SJCRH30 (cell line): ENCODE measurements around the gene GPR6. TPM values are rescaled to one million over a fixed set of nuclear protein-coding genes. Genes with fewer than 3 reads are reported as not detected.

Experiments
- DNase-seq, 2 experiments: peaks; one replicate each; pipeline ENCODE4 v3.0.0-alpha.2; 2015 to 2020
- H3K27ac ChIP-seq: fragments of 250-450 bp; sonication (Bioruptor Pico); 2 replicates; pipeline ENCODE4 v1.5.1; 2020; ENCODE audit warnings: mild to moderate bottlenecking, moderate library complexity
- H3K27me3 ChIP-seq: fragments of 250-450 bp; sonication (Bioruptor Pico); 2 replicates; pipeline ENCODE4 v1.5.1; 2020; ENCODE audit warnings: mild to moderate bottlenecking, moderate library complexity
- H3K36me3 ChIP-seq: fragments of 250-450 bp; sonication (Bioruptor Pico); 2 replicates; pipeline ENCODE4 v1.5.1; 2020; ENCODE audit warnings: mild to moderate bottlenecking, moderate library complexity
- H3K4me1 ChIP-seq: fragments of 250-450 bp; sonication (Bioruptor Pico); 2 replicates; pipeline ENCODE4 v1.5.1; 2020; ENCODE audit warnings: mild to moderate bottlenecking, moderate library complexity
- H3K4me3 ChIP-seq: fragments of 250-450 bp; sonication (Bioruptor Pico); 2 replicates; pipeline ENCODE4 v1.5.1; 2020; ENCODE audit warnings: mild to moderate bottlenecking, moderate library complexity
- H3K9me3 ChIP-seq: fragments of 250-450 bp; sonication (Bioruptor Pico); replicated peaks from 2 replicates; pipeline ENCODE4 v1.5.1; 2020; ENCODE audit warnings: mild to moderate bottlenecking, moderate library complexity
- total RNA-seq: library from RNA; depleted of rRNA; stranded (reverse); fragments of >200 nt; shearing (Covaris generic); gene quantifications from 2 replicates; pipeline ENCODE4 v1.2.3, GENCODE V29; 2014

Gene GPR6
- total RNA-seq, 1 experiment from 2014 or later: not detected

DNA sequence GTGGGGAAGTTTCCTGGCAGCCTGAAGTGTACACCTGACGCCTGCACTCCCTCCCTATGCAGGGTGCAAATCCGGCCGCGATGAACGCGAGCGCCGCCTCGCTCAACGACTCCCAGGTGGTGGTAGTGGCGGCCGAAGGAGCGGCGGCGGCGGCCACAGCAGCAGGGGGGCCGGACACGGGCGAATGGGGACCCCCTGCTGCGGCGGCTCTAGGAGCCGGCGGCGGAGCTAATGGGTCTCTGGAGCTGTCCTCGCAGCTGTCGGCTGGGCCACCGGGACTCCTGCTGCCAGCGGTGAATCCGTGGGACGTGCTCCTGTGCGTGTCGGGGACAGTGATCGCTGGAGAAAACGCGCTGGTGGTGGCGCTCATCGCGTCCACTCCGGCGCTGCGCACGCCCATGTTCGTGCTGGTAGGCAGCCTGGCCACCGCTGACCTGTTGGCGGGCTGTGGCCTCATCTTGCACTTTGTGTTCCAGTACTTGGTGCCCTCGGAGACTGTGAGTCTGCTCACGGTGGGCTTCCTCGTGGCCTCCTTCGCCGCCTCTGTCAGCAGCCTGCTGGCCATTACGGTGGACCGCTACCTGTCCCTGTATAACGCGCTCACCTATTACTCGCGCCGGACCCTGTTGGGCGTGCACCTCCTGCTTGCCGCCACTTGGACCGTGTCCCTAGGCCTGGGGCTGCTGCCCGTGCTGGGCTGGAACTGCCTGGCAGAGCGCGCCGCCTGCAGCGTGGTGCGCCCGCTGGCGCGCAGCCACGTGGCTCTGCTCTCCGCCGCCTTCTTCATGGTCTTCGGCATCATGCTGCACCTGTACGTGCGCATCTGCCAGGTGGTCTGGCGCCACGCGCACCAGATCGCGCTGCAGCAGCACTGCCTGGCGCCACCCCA, 1.2 kb downstream of the GPR6 start:
- no peaks in the 10 kb centered on the region for H3K36me3 ChIP-seq
- no peaks in the 10 kb centered on the region for H3K9me3 ChIP-seq
- H3K4me3 ChIP-seq: no peak overlapping the region
- DNase-seq: no peak
- H3K27me3 ChIP-seq: no peaks in the 10 kb centered on the region
- H3K4me1 ChIP-seq: no peaks in the 10 kb centered on the region
- H3K27ac ChIP-seq: no peak overlapping the region

DNA sequence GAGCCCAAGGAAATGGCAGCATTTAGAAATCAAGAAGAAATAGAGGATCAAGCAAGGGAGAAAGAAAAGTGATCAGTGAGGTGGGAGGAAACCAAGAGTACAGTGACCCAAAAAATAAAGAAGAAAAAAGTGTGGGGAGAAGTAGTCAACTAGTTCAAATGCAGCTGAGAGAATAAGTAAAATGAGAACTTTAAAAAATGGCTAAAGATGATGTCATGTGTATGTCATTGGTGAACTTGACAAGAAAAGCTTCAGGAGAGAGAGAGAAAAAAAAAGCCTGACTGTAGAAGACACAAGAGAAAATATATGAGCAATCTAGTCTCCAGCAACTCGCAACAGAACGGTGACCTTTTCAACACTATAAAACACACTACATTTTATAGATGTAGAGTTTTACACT, 6.3 kb downstream of the GPR6 start:
- DNase-seq: no peak
- Histone ChIP-seq H3K27me3 (no peaks in the 10 kb centered on the region), H3K4me3 (no peak overlapping the region), H3K36me3 (no peaks in the 10 kb centered on the region), H3K27ac (no peak overlapping the region), H3K4me1 (no peaks in the 10 kb centered on the region), H3K9me3 (no peaks in the 10 kb centered on the region)

DNA sequence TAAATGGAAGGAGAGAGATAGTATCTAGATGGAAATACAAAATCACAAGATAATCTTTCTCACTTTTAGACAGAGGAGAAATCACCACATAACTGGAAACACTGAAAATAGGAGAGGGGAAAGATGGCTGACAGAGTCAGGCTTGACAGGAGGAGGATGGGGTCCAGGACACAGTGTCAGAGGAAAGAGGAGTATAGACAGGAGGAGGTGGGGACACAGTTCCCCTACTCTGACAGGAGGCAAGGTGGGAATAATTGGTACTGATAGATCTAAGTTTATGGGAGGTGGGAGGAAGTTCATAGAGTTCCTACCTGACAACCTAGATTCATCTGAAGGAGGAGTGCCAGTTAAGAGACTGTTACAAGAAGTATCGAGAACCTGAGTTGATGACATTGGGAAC, 9.1 kb downstream of the GPR6 start:
- H3K27me3 ChIP-seq: no peaks in the 10 kb centered on the region

DNA sequence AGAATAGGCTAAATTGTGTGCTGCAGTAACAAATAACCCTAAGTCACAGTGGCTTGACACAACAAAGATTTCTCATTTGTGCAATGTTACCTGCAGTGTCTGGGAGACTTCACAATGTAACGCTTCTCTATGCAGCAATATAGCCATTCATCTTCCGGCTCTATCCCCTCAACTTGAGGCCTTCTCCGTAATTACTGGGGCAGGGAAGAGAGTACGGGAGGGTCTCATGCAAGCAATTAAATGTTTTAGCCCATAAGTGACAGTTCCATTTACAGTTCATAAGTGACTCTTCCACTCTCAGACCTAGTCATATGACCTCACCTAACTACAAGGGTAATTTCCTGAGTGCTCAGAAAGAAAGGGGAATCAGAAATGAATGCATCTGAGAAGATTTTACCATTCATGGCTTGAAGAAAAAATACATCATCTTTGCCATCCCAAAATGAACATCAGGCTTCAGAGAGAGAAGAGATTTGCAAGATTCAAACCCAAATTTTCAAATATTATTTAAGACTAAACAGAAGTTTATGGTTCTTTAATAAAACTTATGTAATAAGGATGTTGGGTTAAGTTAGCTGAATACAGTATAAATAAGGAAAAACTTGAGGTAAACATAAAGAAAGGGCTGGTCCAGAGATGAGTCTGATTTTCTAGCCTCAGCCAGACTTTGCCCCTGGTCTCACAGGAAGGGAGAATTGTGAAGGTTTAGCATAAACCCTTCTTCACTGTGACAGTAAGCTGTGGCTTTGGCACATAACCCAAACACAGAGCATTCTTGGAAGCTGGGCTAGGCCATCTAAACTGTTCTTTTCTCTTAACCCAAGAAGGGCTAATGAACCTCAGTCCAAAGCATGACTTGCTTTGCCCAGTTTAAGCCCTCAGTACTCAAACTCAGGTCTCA, 13.3 kb downstream of the GPR6 start:
- Histone ChIP-seq H3K4me1 (no peaks in the 10 kb centered on the region), H3K4me3 (no peak overlapping the region), H3K27ac (no peak overlapping the region), H3K9me3 (no peaks in the 10 kb centered on the region), H3K36me3 (no peaks in the 10 kb centered on the region), H3K27me3 (no peaks in the 10 kb centered on the region)
- no peak for DNase-seq

More for the DNA sequence above, 9.1 kb downstream of the GPR6 start:
- Histone ChIP-seq H3K27ac (no peak overlapping the region), H3K36me3 (no peaks in the 10 kb centered on the region), H3K4me3 (no peak overlapping the region), H3K9me3 (no peaks in the 10 kb centered on the region), H3K4me1 (no peaks in the 10 kb centered on the region)
- no peak for DNase-seq

DNA sequence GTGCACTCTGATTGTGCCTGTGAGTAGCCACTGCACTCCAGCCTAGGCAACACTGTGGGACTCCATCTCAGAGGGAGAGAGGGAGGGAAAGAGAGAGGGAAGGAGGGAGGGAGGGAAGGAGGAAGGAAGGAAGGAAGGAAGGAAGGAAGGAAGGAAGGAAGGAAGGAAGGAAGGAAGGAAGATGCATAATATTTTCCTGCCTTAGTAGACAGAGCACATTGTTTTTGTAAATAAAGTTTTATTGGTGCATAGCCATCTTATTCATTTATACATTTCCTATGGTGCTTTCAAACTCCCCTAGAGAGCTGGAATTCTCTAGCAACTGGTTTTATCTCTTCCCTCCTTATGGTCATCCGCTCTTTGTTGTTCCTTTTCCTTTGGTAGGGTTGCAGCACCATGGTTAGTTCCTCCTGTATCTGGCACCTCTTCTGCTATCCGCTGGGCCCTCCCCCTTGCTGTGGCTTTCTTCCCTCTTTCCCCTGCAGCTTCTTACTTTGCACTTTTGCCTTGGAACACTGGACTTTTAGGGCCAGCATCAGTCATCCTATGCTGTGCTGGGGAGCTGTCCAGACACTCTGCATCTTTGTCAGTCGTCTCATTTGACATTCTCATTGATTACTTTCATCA, 20.2 kb downstream of the GPR6 start:
- no peaks in the 10 kb centered on the region for H3K9me3 ChIP-seq
- no peak overlapping the region for H3K27ac ChIP-seq

DNA sequence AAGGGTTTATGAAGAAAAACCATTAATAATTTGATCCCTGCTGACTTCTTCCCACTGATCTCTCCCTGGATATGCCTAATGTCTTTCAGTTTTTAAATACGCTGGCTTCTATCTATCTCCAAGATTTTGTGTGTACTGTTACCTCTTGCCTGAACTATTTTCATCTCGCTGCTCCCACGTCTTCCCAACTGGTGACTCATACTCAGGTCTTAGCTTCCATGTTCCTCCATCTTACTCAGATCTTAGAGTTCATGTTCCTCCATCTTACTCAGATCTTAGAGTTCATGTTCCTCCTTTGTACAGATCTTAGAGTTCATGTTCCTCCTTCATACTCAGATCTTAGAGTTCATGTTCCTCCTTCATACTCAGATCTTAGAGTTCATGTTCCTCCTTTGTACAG, 21.6 kb downstream of the GPR6 start:
- DNase-seq: no peak
- no peak overlapping the region for H3K27ac ChIP-seq
- H3K36me3 ChIP-seq: no peaks in the 10 kb centered on the region
- H3K4me3 ChIP-seq: no peak overlapping the region
- H3K27me3 ChIP-seq: no peaks in the 10 kb centered on the region
- H3K9me3 ChIP-seq: no peaks in the 10 kb centered on the region
- no peaks in the 10 kb centered on the region for H3K4me1 ChIP-seq

More for the DNA sequence above, 20.2 kb downstream of the GPR6 start:
- Histone ChIP-seq H3K27me3 (no peaks in the 10 kb centered on the region), H3K4me1 (no peaks in the 10 kb centered on the region), H3K36me3 (no peaks in the 10 kb centered on the region), H3K4me3 (no peak overlapping the region)
- DNase-seq: peak in 1 of 2 experiments; percentile 7

DNA sequence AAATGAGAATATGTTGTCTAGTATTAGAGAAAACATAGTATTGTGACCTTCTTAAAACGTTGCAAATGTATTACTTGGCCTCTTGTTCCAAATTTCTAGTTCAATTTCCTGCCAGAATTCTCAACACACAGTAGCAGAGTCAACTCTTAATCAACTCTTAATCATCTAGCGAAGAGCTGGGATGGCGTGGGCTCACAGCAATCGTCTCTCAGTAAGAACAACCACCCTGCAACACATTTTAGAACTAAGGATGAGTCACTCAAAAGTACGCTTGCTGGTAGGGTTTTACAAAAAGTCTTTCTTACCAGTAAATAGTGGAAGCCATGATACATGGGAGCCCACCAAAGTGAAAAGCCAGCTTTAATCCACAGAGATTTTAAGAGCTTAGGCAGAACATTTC, 24.6 kb downstream of the GPR6 start:
- H3K4me1 ChIP-seq: no peaks in the 10 kb centered on the region
- H3K4me3 ChIP-seq: no peak overlapping the region
- no peak for DNase-seq
- no peaks in the 10 kb centered on the region for H3K9me3 ChIP-seq
- H3K27ac ChIP-seq: no peak overlapping the region
- peaks cover 5% of the 10 kb centered on the region; the same call in 1 of the 2 replicates for H3K27me3 ChIP-seq
- H3K36me3 ChIP-seq: no peaks in the 10 kb centered on the region

DNA sequence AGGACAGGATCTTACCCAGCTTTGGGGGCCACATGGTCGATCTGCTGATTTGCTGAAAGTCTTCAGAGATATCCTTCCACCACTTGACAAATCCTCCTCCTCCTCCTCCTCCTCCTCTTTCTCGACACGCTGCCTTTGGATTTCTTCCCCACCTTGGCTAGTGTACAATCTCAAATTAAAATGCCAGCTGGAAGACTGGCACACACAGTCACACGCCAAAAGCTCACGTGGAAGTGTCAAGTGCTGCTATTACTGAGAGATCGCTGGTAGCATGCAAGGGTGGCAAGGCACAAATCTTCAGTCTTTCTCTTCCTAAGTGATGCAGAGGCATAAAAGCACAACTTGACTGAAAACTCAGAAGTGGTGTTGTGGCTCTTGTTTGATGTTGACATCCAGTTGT, 35.3 kb downstream of the GPR6 start:
- no peaks in the 10 kb centered on the region for H3K27me3 ChIP-seq
- no peak for DNase-seq
- no peak overlapping the region for H3K27ac ChIP-seq
- no peaks in the 10 kb centered on the region for H3K36me3 ChIP-seq
- H3K4me3 ChIP-seq: no peak overlapping the region
- no peaks in the 10 kb centered on the region for H3K4me1 ChIP-seq
- no peaks in the 10 kb centered on the region for H3K9me3 ChIP-seq

DNA sequence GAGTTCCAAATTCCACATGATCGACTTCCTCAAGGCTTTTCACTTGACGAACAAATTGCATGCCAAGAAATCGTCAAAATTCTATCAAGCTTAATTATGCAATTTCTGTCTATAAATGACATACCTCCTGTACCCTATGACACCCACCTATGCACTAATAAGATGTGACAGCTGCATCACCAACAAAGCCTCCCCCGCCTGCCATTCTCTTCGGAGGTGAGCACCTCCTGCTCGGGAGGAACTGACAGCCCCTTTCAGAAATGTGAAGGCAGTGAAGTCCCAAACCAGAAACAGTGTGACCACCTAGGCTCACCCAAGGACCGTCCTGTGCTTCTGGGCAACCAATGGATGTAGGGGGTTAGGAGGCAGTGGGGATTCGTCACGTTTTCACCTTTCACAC, 37.1 kb downstream of the GPR6 start:
- no peak overlapping the region for H3K27ac ChIP-seq
- H3K36me3 ChIP-seq: no peaks in the 10 kb centered on the region
- H3K4me3 ChIP-seq: no peak overlapping the region
- no peak for DNase-seq
- H3K9me3 ChIP-seq: no peaks in the 10 kb centered on the region
- no peaks in the 10 kb centered on the region for H3K27me3 ChIP-seq
- no peaks in the 10 kb centered on the region for H3K4me1 ChIP-seq

DNA sequence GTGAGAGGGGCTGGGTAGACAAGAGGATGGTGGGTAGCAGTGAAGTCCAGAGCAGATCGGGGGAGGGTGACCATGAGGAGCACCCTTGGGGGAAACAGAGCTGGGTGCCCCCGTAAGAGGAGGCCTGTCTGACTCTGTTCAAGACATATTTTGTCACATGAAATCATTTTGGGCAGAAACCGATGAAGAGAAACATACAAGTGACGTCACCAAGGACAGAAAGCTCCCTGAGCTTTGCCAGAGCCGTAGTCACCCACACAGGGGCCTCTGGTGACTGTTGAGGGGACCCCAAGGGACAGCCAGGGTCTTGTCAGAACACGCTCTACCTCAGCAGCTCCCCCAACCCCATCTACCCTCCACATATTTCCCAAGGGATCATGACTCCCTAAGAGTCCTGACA, 39.2 kb downstream of the GPR6 start:
- no peak overlapping the region for H3K4me3 ChIP-seq
- no peaks in the 10 kb centered on the region for H3K4me1 ChIP-seq
- no peak overlapping the region for H3K27ac ChIP-seq
- H3K27me3 ChIP-seq: no peaks in the 10 kb centered on the region
- DNase-seq: no peak
- no peaks in the 10 kb centered on the region for H3K9me3 ChIP-seq
- H3K36me3 ChIP-seq: no peaks in the 10 kb centered on the region

DNA sequence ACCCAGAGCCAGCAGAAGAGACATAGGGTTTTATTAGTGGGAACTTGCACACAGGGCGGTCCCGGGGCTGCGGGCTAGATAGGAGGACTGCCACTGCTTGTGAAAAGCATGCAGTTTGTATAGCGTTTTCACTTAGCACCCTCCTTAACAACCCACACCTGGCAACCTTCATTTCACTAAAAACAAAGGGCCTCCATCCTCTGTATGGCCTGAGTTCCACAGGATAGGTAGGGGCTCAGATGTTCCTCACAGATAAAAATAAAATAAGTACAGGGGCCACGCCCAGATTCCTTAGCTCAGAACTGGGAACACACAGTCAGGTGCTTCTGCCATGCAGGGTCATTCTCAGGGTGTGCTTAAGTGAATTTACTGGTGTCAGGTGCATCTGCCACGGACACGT, 39.8 kb downstream of the GPR6 start:
- Histone ChIP-seq H3K36me3 (no peaks in the 10 kb centered on the region), H3K4me3 (no peak overlapping the region), H3K4me1 (no peaks in the 10 kb centered on the region), H3K27me3 (no peaks in the 10 kb centered on the region; the same call in 1 of the 2 replicates), H3K9me3 (no peaks in the 10 kb centered on the region), H3K27ac (no peak overlapping the region)
- DNase-seq: no peak

DNA sequence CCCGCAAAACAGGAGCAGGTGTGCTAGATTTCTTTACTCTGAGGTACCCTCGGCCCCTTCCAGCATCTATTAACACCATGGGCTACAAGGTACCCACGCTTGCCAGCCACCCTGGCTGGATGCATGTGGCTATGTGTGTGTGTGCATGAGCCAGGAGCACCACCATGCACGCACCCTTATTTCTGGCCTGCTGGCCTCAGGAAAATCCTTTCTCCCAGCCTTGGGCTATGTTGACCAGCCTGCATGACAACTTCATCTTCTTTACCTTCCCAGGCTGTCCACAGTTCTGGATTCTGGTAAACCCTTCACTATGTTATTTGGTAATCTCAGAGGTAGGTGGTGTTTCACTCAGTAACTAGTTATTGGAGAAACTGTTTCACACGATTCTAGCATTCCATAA, 40.4 kb downstream of the GPR6 start:
- H3K4me3 ChIP-seq: no peak overlapping the region
- no peaks in the 10 kb centered on the region for H3K9me3 ChIP-seq
- no peak for DNase-seq
- H3K27ac ChIP-seq: no peak overlapping the region
- H3K27me3 ChIP-seq: no peaks in the 10 kb centered on the region; the same call in 1 of the 2 replicates
- H3K4me1 ChIP-seq: no peaks in the 10 kb centered on the region
- no peaks in the 10 kb centered on the region for H3K36me3 ChIP-seq

DNA sequence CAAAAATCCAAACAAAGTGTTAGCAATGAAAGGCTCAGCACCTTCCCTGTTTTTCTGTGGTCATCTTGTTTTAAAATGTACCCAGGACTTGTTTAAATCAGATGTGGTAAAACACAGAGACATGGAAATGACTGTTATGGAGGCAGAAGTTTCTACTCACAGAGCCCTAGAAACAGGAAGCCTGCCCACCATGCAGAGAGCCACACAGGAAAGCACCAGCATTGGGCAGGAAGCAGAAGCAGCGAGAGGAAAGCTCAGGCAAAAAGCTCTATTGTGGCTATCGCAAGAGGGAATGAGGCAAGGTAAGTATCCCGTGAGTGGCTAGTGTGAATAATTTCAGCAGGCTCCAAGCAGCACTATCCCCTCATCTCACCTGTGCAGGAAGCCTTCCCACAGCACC, 42.8 kb downstream of the GPR6 start:
- Histone ChIP-seq H3K4me1 (no peaks in the 10 kb centered on the region), H3K36me3 (no peaks in the 10 kb centered on the region)
- DNase-seq: no peak

DNA sequence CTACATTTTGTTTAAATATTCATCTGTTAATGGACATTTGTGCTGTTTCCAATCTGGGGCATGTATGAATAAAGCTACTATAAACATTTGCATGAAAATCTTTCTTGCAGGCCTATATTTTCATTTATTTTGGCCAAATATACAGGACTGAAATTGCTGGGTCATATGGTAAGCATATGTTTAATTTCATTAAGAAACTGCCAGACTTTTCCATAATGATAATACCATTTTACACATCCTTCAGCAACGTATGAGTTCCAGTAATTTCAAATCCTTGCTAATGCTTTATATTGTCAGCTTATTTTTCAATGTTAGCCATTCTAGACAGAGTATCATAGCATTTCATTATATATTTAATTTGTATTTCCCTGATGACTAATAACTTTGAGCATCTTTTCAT, 51.0 kb downstream of the GPR6 start:
- no peaks in the 10 kb centered on the region; the same call in 1 of the 2 replicates for H3K9me3 ChIP-seq
- no peaks in the 10 kb centered on the region for H3K4me1 ChIP-seq
- H3K27ac ChIP-seq: no peak overlapping the region
- H3K4me3 ChIP-seq: no peak overlapping the region
- no peaks in the 10 kb centered on the region for H3K36me3 ChIP-seq
- no peak for DNase-seq
- no peaks in the 10 kb centered on the region; the same call in none of the 2 replicates for H3K27me3 ChIP-seq

More for the DNA sequence above, 42.8 kb downstream of the GPR6 start:
- Histone ChIP-seq H3K27ac (no peak overlapping the region), H3K4me3 (no peak overlapping the region), H3K27me3 (no peaks in the 10 kb centered on the region; the same call in 1 of the 2 replicates), H3K9me3 (no peaks in the 10 kb centered on the region; the same call in 1 of the 2 replicates)
